Measurements from ENCODE around the gene ZIC5.

Gene ZIC5

GRCh38 chr13:99975626-99976025 lies 4.1 kb upstream of the ZIC5 start:
- DNase-seq (ENCODE audit: low spot score): no peak

GRCh38 chr13:99974939-99975561 lies 3.5 kb upstream of the ZIC5 start:
- no peak for DNase-seq (ENCODE audit: low spot score)

- no peak for DNase-seq (ENCODE audit: low spot score)
Measured at GRCh38 chr13:99974296-99974938, 2.9 kb upstream of the ZIC5 start.

- no peak for DNase-seq (ENCODE audit: low spot score)
Measured at GRCh38 chr13:99973808-99974185, 2.2 kb upstream of the ZIC5 start.

GRCh38 chr13:99973163-99973807 lies 1.7 kb upstream of the ZIC5 start:
- DNase-seq (ENCODE audit: low spot score): no peak

- no peak for DNase-seq (ENCODE audit: low spot score)
Measured at GRCh38 chr13:99972190-99972731, 694 bp upstream of the ZIC5 start.

- no peak for DNase-seq (ENCODE audit: low spot score)
Measured at GRCh38 chr13:99970651-99971575, 654 bp downstream of the ZIC5 start.

- DNase-seq (ENCODE audit: low spot score): no peak
Measured at GRCh38 chr13:99969919-99970650, 1.5 kb downstream of the ZIC5 start.

- no peak for DNase-seq (ENCODE audit: low spot score)
Measured at GRCh38 chr13:99969453-99969918, 2.1 kb downstream of the ZIC5 start.

- DNase-seq (ENCODE audit: low spot score): no peak
Measured at GRCh38 chr13:99968521-99969452, 2.8 kb downstream of the ZIC5 start.

- no peak for DNase-seq (ENCODE audit: low spot score)
Measured at GRCh38 chr13:99967869-99968520, 3.6 kb downstream of the ZIC5 start.

- DNase-seq (ENCODE audit: low spot score): no peak
Measured at GRCh38 chr13:99967498-99967868, 4.1 kb downstream of the ZIC5 start.

GRCh38 chr13:99966064-99966805 lies 5.3 kb downstream of the ZIC5 start:
- DNase-seq (ENCODE audit: low spot score): no peak

- no peak for DNase-seq (ENCODE audit: low spot score)
Measured at GRCh38 chr13:99965329-99966000, 6.1 kb downstream of the ZIC5 start.

- DNase-seq (ENCODE audit: low spot score): no peak
Measured at GRCh38 chr13:99963816-99964339, 7.7 kb downstream of the ZIC5 start.

GRCh38 chr13:99962242-99962641 lies 9.3 kb downstream of the ZIC5 start:
- no peak for DNase-seq (ENCODE audit: low spot score)

GRCh38 chr13:99961636-99962035 lies 9.9 kb downstream of the ZIC5 start:
- DNase-seq (ENCODE audit: low spot score): peak; percentile 61

- no peak for DNase-seq (ENCODE audit: low spot score)
Measured at GRCh38 chr13:99960663-99961311, 10.8 kb downstream of the ZIC5 start.
